Ovary (tissue), 3 donors: ENCODE results near the gene ZCCHC2.

ENCODE experiments used
- EP300 ChIP-seq: sonication (generic); formaldehyde crosslinking; IDR thresholded peaks from one replicate; pipeline ENCODE4 v1.6.1; 2017; ENCODE audit warnings: antibody characterized with exemption
- POLR2A ChIP-seq: fragments of 450-650 bp; IDR thresholded peaks from one replicate; pipeline ENCODE4 v1.6.1; 2017; ENCODE audit warnings: antibody characterized with exemption, mild to moderate bottlenecking, moderate library complexity
- TF ChIP-seq, protein P1 (sequence below), 3 donors: fragments of 450-650 bp in 2 of 3; fragments of 200-600 bp in 1 of 3; IDR thresholded peaks; one replicate each; pipeline versions ENCODE4 v1.5.1 to v1.8.0; 2016 to 2022; ENCODE audit warnings: antibody characterized with exemption in 3 of 3, mild to moderate bottlenecking in 1 of 3
- donor health status: DM: no; HTN: no; CAD: no.

DNA sequence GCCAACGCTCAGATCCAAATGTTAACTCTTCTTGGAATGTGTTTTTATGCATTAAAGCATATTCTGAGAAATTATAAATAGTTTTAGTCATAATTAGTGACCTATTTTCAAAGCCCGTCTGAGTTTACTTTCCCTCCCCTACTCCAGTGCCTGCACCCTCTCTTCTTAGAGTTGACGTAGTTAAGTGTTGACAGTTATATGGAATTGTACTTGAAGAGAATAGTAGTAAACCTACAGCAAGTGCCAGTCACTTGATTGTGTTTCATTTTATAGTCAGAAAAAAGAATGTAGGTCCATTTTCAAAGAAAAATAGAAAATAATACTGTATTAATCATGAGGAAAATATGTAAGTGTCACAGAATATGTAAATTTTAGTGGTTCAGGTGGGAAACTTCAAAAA is 41.2 kb downstream of the ZCCHC2 start:
- TF ChIP-seq, protein P1, sequence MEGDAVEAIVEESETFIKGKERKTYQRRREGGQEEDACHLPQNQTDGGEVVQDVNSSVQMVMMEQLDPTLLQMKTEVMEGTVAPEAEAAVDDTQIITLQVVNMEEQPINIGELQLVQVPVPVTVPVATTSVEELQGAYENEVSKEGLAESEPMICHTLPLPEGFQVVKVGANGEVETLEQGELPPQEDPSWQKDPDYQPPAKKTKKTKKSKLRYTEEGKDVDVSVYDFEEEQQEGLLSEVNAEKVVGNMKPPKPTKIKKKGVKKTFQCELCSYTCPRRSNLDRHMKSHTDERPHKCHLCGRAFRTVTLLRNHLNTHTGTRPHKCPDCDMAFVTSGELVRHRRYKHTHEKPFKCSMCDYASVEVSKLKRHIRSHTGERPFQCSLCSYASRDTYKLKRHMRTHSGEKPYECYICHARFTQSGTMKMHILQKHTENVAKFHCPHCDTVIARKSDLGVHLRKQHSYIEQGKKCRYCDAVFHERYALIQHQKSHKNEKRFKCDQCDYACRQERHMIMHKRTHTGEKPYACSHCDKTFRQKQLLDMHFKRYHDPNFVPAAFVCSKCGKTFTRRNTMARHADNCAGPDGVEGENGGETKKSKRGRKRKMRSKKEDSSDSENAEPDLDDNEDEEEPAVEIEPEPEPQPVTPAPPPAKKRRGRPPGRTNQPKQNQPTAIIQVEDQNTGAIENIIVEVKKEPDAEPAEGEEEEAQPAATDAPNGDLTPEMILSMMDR (IDR thresholded peaks at IDR 0.05) = no peak
- TF ChIP-seq POLR2A = no peak
- TF ChIP-seq EP300 = no peak
